Activated CD4-positive, alpha-beta T cell treated with anti-CD3 and anti-CD28 coated beads for 24 hours (primary cell): ENCODE measurements around the gene GPR25.

ENCODE experiments used
- DNase-seq, 2 donors: peaks; one replicate each; pipeline ENCODE4 v3.0.0-alpha.2; 2020; ENCODE audit warnings: low read depth in 2 of 2

The GPR25 gene, protein sequence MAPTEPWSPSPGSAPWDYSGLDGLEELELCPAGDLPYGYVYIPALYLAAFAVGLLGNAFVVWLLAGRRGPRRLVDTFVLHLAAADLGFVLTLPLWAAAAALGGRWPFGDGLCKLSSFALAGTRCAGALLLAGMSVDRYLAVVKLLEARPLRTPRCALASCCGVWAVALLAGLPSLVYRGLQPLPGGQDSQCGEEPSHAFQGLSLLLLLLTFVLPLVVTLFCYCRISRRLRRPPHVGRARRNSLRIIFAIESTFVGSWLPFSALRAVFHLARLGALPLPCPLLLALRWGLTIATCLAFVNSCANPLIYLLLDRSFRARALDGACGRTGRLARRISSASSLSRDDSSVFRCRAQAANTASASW

DNA sequence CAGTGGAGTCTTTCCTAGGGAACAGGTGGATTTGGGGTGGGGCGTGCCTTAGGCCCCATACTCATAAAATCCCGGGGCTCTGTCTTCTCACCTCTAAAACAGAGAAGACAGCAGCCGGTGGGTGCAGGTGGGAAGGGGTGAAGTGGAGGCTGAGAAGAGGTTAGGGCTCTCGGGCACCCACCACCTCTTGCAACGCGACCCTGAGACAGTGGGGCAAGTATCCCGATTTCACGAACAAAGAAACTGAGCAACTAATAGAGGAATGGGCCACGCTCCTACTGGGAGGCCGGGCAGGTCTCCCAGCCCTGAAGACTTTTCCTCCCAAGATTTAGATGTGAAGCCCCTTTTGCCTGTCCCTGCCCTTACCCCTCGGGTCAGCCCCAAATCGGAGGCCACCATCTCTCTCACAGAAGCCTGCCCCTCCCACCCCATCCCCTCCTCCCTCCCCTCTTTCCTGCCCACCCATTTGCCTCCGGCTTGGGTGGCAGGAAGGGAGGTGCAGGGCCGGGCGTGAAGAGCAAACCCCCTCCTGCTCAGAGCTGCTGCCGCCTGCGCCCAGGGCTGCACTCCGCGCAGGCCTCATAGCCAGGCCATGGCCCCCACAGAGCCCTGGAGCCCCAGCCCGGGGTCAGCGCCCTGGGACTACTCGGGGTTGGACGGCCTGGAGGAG lies at the start of gene GPR25:
GPR25 (plus strand) TSS at position 536 of the 670 bp plus-strand sequence; CDS start at position 593, 57 bp downstream.
- no peak for DNase-seq

DNA sequence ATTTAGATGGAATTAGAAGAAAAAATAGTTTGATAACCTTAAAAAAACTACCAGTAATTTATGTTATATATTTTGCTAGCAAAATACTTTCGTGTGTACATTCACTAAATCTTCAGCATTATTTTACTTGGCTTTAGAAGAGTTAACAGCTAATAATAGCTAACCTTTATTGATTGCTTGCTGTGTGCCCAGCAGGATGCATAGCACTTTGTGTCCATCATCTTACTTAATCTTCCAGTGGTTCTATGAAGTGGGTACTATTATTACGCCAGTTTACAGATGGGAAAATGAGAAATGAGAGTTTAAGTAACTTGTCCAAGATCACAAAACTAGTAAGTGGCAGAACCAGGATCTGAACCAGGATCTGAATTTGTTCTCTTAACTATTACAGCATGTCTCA lies 41.7 kb upstream of the GPR25 start:
- DNase-seq, result no peak

DNA sequence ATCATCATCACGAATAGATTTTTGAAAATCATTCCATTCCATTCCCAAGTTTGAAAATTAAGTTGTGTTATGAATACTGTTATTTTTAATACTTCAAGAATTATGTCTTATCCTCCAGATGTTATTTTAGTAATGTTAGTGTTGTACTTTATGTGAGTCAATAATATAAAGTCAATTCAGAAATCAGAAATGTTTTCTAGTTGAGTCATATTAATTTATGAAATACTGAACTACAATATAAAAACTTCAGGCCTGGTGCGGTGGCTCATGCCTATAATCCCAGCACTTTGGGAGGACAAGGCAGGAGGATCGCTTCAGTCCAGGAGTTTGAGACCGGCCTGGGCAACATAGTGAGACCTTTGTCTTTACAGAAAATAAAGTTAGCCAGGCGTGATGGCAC lies 38.4 kb upstream of the GPR25 start:
- no peak for DNase-seq

DNA sequence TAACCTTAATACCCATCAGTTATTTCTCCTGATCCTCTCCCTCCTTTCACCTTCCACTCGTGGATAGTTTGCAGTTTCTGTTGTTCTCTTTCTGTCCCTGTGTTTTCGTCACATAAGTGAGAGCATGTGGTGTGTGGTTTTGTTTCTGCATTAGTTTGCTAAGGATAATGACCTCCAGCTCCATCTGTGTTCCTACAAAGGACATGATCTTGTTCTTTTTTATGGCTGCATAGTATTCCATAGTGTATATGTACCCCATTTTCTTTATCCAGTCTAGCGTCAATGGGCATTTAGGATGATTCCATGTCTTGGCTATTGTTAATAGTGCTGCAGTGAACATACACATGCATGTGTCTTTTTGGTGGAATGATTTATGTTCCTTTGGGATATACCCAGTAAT lies 36.6 kb upstream of the GPR25 start:
- DNase-seq, result no peak

DNA sequence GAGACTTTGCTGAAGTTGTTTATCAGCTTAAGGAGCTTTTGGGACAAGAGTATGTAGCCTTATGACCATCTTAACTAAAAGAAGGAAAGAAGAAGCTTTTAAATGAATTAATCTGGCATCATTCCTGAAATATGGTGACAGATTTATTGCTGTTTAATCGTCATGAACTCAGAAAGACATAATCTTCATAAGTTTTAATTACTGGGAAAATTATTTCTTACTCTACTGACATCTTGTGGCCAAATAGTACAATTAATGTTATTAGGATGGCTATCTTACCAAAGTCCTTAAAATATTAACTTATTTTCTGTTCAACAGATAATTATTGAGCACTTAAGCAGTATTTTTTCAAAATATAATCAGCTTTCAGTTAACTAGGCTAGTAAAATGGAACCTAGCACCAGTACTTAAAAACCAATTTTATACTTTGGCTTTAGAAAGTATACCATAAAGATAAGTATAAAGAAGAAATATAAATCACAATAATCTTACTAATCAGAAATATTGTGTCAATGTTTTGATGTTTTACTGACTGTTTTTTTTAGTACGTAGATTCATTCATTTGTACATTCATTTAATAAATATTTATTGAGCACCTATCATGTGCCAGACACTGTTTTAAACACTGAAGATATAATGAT lies 34.7 kb upstream of the GPR25 start:
- no peak for DNase-seq

DNA sequence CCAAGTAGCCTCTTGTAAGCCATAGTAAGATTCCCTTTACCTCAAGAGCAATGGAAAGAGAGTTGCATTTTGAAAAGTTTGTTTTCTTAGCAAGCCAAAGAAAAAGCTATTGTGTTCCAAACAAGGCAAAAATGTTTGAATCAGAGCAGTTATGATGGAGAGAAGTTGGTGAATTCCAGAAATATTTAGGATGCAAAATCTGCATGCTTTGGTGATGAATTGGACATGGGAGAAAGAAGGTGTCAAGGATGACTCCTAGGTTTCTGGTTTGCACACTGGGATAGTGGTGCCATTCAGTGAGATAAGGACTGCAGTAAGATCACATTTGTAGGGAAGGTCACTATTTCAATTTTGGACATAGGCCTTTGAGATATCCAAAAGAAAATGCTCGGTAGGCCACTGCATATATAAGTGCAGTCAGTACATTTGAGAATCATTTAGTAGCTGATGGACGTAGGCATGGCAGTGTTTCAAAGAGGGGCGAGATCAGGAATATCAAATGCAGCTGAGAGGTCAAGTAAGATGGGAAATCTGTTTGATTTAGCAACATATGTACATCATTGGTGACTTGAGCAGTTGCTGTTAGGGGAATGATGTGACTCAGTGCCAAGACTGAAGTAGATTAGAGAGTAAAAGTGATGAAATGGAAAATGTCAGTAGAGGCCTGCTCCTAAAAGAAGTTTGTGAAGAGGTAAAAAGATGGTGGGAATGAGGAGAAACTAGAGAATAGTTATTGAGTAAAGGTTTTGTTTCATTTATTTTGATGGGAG lies 33.9 kb upstream of the GPR25 start:
- no peak for DNase-seq

DNA sequence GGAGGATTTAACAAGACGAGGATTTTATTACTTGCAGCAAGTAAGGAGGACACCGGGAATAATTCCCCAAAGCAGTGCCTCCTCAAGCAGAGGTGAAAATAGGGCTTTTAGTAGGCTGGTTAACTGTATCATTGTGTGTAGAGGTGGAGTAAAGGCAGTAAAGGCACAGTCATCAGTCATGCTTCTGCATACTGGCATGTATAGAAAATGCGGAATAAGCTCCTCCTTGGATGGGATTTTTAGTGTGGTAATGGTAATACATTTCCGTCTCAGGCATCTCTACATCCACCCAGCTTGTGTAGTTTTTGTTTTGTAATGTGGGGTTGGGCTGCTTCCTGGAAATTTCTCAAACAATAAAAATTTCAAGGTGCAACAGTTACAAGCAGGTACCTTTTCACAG lies 27.4 kb upstream of the GPR25 start:
- DNase-seq, result no peak

DNA sequence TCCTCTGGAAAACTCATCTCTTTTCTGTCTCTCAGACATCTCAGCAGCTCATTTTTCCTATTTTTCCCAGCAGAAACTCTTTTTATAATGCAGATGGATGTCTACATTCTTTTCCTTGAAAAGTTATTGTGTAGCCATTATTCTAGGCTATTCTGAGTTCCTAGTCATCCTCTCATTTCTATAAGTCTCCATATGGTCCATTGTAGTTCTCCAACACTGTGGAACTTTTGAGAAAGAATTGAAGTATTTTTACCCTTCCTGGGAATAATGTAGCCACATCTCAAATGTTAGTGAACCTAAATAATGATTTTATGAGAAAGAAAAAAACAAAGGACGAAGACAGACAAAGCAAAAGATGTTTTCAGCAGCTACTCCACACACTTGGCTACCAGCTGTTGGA lies 26.4 kb upstream of the GPR25 start:
- no peak for DNase-seq

DNA sequence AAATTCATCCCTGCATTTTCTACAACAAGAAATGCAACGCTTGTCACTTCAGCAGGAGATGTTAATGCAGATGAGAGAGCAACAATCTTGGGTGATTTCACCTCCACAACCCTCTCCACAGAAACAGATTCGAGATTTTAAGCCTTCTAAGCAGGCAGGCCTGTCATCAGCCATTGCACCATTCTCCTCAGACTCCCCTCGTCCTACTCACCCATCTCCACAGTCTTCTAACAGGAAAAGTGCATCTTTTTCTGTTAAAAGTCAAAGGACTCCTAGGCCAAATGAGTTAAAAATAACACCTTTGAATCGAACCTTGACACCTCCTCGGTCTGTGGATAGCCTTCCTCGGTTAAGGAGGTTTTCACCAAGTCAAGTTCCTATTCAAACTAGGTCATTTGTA lies 23.4 kb upstream of the GPR25 start:
- DNase-seq, result no peak

DNA sequence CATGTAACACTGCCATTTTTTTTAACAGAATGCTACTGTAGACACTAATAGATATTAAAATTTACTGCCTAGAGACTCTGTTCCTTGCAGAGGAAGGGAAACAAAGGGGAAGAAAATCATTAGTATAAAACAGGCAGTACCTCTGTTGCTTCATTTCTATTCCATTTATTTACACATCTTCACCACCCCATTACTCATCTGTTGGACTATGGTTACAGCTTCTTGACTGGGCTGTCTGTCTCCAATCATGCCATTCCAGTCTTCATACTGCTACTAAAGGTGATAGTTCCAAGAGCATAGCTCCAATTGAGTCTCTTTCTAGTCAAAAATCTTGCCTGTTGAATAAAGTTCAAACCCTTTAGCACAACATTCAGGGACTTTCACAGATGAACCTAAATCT lies 22.2 kb upstream of the GPR25 start:
- no peak for DNase-seq

DNA sequence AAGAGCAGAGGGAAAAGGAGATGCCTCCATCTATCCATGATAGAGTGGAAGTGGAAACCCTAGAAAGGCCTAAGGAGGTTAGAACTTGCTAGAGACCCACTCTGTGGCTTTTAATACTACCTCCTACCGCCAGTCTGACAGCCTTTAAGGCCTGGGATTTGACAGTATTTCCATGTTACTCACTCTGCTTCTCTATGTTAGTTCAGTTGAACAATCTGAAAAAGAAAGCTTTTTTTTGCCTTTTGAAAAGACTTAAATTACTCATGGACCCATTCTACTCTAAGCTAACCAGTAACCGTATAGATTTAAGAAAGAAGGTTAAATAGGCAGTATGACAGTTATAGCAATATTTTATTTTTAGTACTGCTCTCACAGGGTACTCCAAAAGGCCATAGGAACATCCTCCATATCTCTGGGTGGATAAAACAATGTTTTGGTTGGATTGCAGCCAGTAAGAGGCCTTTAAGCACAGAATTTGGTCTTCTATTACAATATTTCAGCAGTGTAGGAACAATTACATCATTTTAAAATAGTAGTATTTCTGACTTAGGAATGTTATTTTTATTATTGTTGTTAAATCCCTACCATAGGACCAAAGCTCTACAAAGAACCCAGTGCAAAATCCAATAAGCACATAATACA lies 15.9 kb upstream of the GPR25 start:
- no peak for DNase-seq

DNA sequence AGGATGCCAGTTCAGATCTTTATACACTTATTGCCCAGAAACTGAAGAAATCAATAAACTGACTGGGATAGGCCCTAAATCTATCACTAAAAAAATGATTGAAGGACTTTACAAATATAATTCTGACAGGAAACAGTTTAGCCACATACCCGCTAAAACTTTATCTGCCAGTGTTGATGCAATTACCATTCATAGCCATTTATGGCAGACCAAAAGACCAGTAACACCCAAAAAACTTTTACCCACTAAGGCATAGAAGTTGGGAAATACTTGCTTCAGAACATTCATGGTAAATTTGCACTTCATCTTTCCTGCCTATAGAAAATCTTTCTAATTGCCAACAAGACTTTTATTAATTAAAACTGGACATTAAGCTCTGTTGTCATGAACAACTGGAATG lies 15.0 kb upstream of the GPR25 start:
- no peak for DNase-seq

DNA sequence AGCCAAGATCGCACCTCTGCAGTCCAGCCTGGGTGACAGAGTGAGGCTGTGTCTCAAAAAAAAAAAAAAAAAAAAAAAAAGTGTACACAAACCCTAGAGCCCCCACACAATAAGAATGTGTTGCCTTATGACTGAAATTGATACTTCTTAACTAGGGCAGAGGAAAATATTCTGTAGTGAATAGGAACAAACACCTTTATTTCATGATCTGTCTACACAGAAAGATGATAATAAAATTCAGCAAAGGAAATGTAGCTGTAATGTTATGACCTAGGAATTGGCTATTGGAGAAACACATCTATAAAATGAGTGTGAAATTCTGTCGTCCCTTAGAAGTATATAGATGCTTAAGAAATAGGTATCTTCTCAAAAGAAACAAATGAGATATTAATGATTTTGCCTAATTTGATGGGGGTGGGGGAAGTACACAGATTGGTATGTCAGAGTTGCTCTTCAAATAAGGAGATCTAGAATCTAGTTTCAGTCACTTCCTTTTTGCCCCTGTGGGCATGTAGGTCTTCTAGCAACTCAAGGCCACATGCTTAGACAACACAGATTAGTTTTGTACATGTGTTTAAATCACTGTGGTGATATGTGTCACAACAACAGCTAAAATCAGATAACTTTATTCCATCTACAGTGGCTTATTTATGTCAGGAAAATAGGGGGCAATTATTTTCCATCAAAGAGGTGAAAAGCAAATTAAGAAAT lies 10.7 kb upstream of the GPR25 start:
- no peak for DNase-seq

DNA sequence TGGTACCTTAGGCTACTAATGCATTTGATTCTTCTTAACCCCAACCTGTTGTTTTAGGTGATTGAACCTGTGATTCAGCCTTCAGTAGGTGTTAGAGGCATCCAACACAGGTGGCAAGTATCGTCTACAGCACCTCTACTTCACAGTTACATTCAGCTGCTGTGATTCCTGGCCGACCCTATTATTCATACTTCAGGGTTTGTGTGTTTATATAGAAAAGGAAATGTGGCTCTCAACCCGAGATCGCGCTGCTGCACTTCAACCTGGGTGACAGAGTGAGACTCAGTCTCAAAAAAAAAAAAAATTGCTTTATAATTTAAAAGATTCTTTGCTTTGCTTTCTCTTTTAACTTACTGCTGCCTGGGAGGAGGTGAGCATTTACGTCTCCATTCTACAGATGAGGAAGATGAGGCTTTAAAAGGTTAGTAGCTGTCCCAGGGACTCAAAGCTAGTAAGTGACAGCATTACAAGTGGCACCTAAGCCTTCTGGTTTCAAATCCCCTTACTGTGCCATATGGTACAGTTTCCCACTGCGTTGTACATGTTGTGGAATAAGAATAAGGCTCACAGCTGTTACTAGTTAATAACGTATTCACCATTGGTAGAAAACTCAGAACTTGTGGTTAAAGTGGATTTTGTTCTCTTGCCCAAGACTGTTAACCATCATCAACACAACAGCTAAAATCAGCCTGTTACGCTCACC lies 9.9 kb upstream of the GPR25 start:
- no peak for DNase-seq

DNA sequence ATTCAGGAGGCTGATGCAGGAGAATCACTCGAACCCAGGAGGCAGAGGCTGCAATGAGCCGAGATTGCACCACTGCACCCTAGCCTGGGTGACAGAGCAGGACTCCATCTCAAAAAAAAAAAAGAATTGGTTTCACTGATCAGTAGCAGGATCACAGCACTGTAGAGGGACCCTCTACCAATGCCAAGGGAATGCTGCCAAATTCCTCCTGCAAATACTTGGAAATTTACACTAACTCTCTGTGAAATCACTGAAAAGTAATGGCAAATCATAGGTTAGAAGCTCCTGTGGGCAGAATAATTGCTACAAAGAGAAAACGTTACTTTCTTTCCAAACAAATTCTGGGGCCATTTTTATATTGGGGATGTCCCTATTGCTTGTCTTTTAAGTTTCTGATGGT lies 6.7 kb upstream of the GPR25 start:
- DNase-seq, result no peak

DNA sequence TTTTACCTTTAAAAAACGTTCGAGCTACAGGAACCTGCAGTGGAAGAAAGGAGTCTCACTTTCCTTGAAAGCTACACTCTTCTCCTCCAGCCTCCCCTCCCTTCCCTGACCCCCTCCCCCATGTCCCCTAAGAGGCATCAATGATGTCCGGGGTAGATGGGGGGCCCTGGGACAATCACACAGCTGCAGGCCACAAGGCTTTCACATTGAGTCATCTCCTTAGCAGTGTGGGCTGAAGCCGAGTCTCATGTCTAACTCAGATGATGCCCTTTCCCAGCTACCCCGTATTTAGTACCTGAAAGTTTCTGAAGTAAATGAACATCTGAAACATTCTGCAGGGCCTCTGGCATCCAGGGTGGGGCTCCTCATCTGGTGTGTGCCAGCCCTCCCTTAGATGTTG lies 6.3 kb upstream of the GPR25 start:
- DNase-seq, result peak in 1 of 2 donors; percentile 47

DNA sequence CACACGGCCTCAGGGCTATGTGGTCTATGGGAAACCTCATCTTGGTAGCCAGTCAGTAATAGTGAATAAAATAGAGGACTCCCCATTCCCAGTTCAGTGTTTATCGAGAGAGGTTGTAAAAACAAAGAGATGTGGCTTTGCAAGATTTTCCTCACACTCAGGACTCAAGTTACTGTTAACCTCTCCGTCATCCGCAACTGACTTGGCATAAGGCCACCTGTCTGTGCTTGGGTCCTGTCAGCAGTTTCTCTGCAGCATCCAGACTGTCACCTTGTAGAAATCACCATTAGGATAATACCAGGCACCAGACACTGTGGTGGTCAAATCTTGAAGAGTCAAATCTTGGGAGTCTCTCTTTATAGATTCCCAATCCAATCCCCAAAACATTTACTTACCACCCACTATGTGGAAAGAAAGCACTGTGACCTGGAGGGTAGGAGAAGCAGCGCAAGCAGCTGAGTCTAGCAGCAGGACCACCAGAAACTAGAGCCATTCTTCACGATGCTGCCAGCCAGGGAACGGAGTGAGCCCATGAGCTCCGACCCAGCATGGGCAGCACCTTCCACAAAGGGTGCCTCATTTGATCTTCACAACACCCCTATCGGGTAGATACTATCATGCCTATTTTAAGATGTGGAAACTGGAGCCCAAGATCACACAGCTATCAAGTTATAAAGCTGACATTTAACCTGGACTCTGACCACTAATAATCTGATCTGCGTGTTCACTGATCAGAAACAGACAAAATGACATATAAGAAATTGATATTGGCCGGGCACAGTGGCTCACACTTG lies 5.6 kb upstream of the GPR25 start:
- DNase-seq, result no peak

DNA sequence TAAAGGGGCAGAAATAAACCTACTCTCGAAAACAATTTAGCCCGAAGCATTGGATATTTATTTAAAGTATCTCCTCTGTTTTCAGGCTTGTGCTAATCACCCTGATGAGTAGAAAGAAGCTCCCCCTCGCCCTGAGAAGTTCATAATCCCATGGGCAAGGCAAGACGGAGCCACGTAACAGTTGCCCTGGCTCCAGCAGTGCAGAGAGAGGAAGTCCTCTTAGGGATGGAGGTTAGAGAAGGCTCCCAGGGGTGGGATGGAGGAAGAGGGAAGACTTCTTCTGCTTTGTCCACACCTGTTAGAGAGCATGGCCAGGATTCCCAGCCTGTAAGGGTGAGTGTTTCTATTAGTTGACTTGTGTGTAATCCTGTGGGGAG lies 3.4 kb upstream of the GPR25 start:
- DNase-seq, result no peak

DNA sequence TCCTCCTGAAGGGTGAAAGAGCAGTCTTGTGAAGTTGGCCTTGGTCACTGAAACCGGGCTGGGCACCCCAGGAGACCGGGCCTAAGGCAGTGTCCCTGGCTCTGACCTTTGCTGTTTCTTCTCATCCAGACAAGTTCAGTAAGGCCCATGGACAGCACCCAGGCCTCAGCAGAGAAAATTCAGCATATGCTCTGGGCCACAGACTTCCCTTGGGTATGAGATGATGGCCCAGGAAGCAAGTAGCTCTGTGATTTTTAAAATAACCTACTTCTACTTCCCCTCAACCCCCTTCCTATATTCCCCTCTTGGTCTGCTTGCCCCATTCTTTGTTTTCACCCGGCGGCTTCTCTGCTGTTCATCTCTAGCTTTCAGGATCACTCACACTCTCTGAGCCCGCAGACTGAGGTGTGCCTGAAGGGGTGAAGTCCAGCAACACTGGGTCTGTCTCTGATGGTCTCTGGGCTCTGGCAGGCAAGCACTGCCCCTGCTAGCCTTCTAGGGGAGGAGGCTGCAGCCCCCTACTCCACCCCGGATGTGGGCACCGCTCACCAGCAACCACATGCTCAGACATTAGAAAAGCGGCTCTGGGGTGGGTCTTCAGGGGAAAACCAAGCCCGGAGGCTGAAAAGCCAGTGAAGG lies 2.9 kb upstream of the GPR25 start:
- DNase-seq, result no peak
